SU-DHL-6 (cell line): Measurements from ENCODE around the gene DISP3.

Experiments used
- H2AFZ ChIP-seq: fragments of 200-600 bp; sonication (generic); 2 replicates; pipeline ENCODE4 v1.6.1; 2014; ENCODE audit warnings: low read depth, mild to moderate bottlenecking, moderate library complexity, mixed read lengths, antibody characterized with exemption, low read length; ENCODE audit not compliant: severe bottlenecking
- H3F3A ChIP-seq: fragments of 200-600 bp; shearing (Covaris generic); 2 replicates; pipeline ENCODE4 v1.6.0; 2016; ENCODE audit warnings: antibody characterized with exemption, mild to moderate bottlenecking; ENCODE audit not compliant: insufficient read depth
- H3K27ac ChIP-seq: fragments of 200-600 bp; sonication (generic); 2 replicates; pipeline ENCODE4 v1.5.1; 2016; ENCODE audit warnings: low read depth, mild to moderate bottlenecking, low read length, moderate library complexity, mixed read lengths
- H3K27me3 ChIP-seq: fragments of 200-600 bp; sonication (generic), shearing (Covaris generic); 2 replicates; pipeline ENCODE4 v1.6.0; 2014; ENCODE audit warnings: mild to moderate bottlenecking, low read length
- H3K36me3 ChIP-seq: fragments of 200-600 bp; sonication (generic); 2 replicates; pipeline ENCODE4 v1.6.1; 2014; ENCODE audit warnings: mild to moderate bottlenecking, low read length, mixed read lengths
- H3K4me2 ChIP-seq: fragments of 300-600, 200-600 bp; shearing (Covaris generic), sonication (generic); 2 replicates; pipeline ENCODE4 v1.6.0; 2014; ENCODE audit warnings: low read length, low read depth, mild to moderate bottlenecking; ENCODE audit not compliant: poor library complexity, severe bottlenecking
- H3K4me3 ChIP-seq: fragments of 200-600 bp; sonication (generic); 2 replicates; pipeline ENCODE4 v1.5.1; 2014; ENCODE audit warnings: antibody characterized with exemption, low read length, mild to moderate bottlenecking, mixed read lengths; ENCODE audit not compliant: insufficient read depth, poor library complexity, severe bottlenecking
- H3K79me2 ChIP-seq: fragments of 200-600 bp; sonication (generic); 2 replicates; pipeline ENCODE4 v1.6.1; 2014; ENCODE audit warnings: mild to moderate bottlenecking, low read length, moderate library complexity; ENCODE audit not compliant: insufficient read depth
- H3K9ac ChIP-seq: fragments of 200-600 bp; sonication (generic); 2 replicates; pipeline ENCODE4 v1.7.0; 2014; ENCODE audit warnings: mild to moderate bottlenecking, low read length
- H3K9me2 ChIP-seq: fragments of 200-600 bp; sonication (generic); replicated peaks from 2 replicates; pipeline ENCODE4 v1.6.1; 2014; ENCODE audit warnings: low read length; ENCODE audit not compliant: insufficient read depth
- H3K9me3 ChIP-seq: fragments of 200-600 bp; sonication (generic); 2 replicates; pipeline ENCODE4 v1.6.1; 2014; ENCODE audit warnings: low read length, mixed read lengths; ENCODE audit not compliant: insufficient read depth
- H4K20me1 ChIP-seq: fragments of 200-600 bp; sonication (generic); 2 replicates; pipeline ENCODE4 v1.6.1; 2014; ENCODE audit warnings: low read depth, mild to moderate bottlenecking, antibody characterized with exemption, low read length, moderate library complexity, mixed read lengths
- EZH2phosphoT487 ChIP-seq: fragments of 200-600 bp; sonication (generic), shearing (Covaris generic); conservative IDR thresholded peaks from 2 replicates; pipeline ENCODE4 v1.6.1; 2018; ENCODE audit warnings: mild to moderate bottlenecking, antibody characterized with exemption, low read length, moderate library complexity, mixed read lengths
- TF ChIP-seq, protein P1 (sequence below): fragments of 200-600 bp; sonication (generic); IDR thresholded peaks from one replicate; pipeline ENCODE4 v1.5.1; 2017; ENCODE audit warnings: antibody characterized with exemption, mild to moderate bottlenecking, low read length, moderate library complexity; ENCODE audit not compliant: insufficient read depth, poor library complexity, severe bottlenecking

DISP3 gene

DNA sequence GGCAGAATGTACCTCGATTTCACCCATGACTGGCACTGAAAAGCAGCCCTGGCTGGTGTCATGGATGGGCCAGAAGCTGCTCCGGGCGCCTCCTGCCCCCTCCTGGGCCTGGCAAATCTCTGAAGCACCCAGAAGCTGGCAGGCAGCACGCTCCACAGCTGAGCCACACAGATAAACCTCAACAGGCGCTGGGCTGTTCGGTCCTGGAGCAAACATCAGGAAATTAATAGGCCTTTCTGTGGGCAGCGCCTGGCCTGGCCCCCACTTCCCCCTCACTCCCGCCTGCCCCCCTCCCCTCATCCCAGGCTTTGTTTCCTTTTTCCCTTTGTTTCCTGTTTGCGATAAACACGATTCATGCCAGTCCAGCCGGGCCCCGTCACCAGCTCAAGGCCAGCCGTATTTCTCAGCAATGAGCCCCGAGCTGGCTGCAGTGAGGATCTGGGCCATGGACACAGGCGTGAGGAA is 20.1 kb upstream of the DISP3 start:
- Histone ChIP-seq H2AFZ (no peak overlapping the region), H3F3A (no peaks in the 10 kb centered on the region), H3K9me2 (no peaks in the 10 kb centered on the region), H3K9me3 (no peaks in the 10 kb centered on the region), H3K27me3 (peaks cover 8% of the 10 kb centered on the region; the same call in 1 of the 2 replicates), H3K79me2 (no peaks in the 10 kb centered on the region), H3K27ac (no peak overlapping the region), H4K20me1 (no peaks in the 10 kb centered on the region), H3K4me3 (no peak overlapping the region), H3K9ac (no peak overlapping the region), H3K4me2 (no peak overlapping the region), H3K36me3 (no peaks in the 10 kb centered on the region)
- TF ChIP-seq, protein P1, sequence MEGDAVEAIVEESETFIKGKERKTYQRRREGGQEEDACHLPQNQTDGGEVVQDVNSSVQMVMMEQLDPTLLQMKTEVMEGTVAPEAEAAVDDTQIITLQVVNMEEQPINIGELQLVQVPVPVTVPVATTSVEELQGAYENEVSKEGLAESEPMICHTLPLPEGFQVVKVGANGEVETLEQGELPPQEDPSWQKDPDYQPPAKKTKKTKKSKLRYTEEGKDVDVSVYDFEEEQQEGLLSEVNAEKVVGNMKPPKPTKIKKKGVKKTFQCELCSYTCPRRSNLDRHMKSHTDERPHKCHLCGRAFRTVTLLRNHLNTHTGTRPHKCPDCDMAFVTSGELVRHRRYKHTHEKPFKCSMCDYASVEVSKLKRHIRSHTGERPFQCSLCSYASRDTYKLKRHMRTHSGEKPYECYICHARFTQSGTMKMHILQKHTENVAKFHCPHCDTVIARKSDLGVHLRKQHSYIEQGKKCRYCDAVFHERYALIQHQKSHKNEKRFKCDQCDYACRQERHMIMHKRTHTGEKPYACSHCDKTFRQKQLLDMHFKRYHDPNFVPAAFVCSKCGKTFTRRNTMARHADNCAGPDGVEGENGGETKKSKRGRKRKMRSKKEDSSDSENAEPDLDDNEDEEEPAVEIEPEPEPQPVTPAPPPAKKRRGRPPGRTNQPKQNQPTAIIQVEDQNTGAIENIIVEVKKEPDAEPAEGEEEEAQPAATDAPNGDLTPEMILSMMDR: no peak
- TF ChIP-seq EZH2phosphoT487: no peak

DNA sequence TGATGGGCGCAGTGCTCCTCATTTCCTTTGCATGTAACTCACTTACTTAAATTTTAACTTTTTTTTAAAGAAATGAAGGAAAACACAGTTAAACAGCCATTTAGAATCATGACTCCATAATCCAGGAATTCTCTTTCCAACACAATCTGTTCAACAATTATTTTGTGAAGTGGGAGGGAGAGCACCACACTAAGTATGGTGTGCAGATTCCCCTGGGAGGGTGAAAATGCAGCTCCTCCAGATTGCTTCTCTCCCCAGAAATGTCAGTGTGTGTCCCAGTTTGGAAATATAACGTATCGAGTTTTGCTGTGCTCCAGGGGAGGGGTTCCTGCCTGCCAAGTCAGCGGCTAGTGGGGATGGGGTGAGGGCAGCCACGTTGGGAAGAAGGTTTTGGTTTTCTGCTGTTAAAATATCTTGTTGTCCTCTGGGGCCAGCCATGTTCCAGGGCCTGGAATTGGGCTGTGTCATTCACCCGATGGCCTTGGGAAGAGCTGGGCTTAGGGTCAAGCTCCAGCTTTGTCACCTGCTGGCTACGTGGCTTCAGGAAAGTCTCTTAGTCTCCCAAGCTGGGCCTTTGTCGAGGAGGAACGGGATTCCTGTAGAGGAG is 17.3 kb upstream of the DISP3 start:
- no peaks in the 10 kb centered on the region for H3K9me3 ChIP-seq
- H4K20me1 ChIP-seq: no peaks in the 10 kb centered on the region
- H3K79me2 ChIP-seq: no peaks in the 10 kb centered on the region
- no peak overlapping the region for H3K4me2 ChIP-seq
- no peak overlapping the region for H3K9ac ChIP-seq
- peaks cover 8% of the 10 kb centered on the region; the same call in 1 of the 2 replicates for H3K27me3 ChIP-seq
- H3K4me3 ChIP-seq: no peak overlapping the region
- no peak overlapping the region for H3K27ac ChIP-seq
- TF ChIP-seq EZH2phosphoT487: no peak
- TF ChIP-seq, protein P1: no peak
- H3K9me2 ChIP-seq: no peaks in the 10 kb centered on the region
- no peak overlapping the region for H2AFZ ChIP-seq
- no peaks in the 10 kb centered on the region for H3K36me3 ChIP-seq
- no peaks in the 10 kb centered on the region for H3F3A ChIP-seq

DNA sequence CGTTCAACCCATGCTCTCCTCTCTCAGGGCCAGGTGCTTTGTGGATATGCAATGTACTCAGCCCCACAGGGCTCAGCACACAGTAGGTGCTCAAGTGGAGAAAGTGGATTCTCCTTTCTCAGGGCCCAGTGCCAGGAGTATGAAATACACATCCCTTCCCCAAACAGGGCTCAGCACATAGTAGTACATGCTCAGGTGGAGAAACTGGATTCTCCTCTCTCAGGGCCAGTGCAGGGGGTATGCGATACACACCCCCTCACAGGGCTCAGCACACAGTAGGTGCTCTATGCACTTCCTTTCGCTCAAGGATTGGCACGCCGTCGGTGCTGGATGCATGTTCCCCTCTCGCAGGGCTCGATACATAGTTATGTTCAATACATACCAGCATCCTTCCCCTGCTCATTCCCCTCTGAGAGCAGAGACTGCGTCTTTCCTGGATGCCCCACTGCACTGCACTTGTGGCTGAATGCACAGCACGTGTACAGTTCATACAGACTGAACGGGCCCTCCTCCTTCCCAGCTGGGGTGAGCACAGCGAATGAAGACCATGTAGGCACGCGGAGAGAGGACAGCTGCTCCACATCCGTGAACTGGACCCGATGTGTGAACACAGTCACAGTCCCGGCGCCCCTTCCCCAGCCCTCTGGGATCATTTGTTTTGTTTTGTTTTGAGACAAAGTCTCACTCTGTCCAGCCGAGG is 16.6 kb upstream of the DISP3 start:
- no peaks in the 10 kb centered on the region for H3K36me3 ChIP-seq
- H3K9me3 ChIP-seq: no peaks in the 10 kb centered on the region
- no peak overlapping the region for H3K4me3 ChIP-seq
- H3K4me2 ChIP-seq: no peak overlapping the region
- H3F3A ChIP-seq: no peaks in the 10 kb centered on the region
- no peaks in the 10 kb centered on the region for H3K9me2 ChIP-seq
- TF ChIP-seq, protein P1: no peak
- TF ChIP-seq EZH2phosphoT487: no peak
- peaks cover 8% of the 10 kb centered on the region; the same call in 1 of the 2 replicates for H3K27me3 ChIP-seq
- no peak overlapping the region for H2AFZ ChIP-seq
- no peak overlapping the region for H3K9ac ChIP-seq
- no peaks in the 10 kb centered on the region for H3K79me2 ChIP-seq
- no peak overlapping the region for H3K27ac ChIP-seq
- H4K20me1 ChIP-seq: no peaks in the 10 kb centered on the region
